ENCODE data around the gene ZNF552. TPM values are rescaled to one million over a fixed set of nuclear protein-coding genes. Genes with fewer than 3 reads are reported as not detected.

ZNF552 gene
- total and polyA plus RNA-seq, 2 of the 13 experiments (the other 11 are each of a cell fraction or from before 2014, with no cell fraction given): 8.1 to 16.6 TPM

DNA sequence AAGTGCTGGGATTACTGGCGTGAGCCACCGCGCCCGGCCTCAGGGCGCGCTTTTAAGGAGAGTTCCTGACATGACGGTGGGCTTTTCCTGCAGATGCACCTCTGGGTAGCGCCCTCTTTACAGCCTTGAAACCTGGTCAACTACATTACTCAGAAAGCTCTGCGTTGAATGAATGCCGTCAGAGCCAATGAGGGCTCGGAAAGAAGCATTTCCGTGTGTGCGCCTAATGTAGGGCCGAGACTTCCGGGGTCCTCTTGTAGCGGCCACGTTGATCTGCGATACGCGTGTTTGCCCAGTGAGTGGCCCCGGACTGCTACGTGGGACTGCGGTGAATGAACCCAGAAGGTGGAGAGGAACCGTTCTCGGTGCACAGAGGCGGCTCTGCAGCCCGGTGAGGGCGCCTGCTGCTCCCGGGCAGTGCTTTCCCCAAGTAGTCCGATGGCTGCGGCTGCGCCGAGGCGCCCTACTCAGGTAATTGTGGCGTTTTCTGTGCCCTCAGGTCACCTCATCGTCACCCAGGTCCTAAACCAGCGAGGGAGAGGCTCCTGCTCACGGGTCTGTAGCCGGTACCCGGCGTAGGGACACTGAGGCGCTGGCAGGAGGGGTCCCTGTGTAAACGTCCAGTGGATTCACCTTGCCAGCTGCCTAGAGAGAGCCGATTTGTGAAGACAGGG is 4.9 kb upstream of the ZNF552 start (continued):
- TF ChIP-seq BRF2 (CRISPR knock-in tag; IDR thresholded peaks at IDR 0.05) (no peak), ZNF543 (CRISPR knock-in tag; IDR thresholded peaks at IDR 0.05) (peak; percentile 75; the same call in 1 of the 2 replicates), ZNF570 (CRISPR knock-in tag; IDR thresholded peaks at IDR 0.05; ENCODE audit: borderline replicate concordance) (no peak), ZNF20 (CRISPR knock-in tag; IDR thresholded peaks at IDR 0.05) (no peak), ZSCAN5A (CRISPR knock-in tag; IDR thresholded peaks at IDR 0.05; ENCODE audit: borderline replicate concordance) (no peak), SMAD9 (CRISPR knock-in tag; IDR thresholded peaks at IDR 0.05) (no peak), ZNF431 (CRISPR knock-in tag; IDR thresholded peaks at IDR 0.05; ENCODE audit: borderline replicate concordance, low read depth) (no peak), HNF1A (IDR thresholded peaks at IDR 0.05; ENCODE audit: low read depth) (no peak), HNF1A (CRISPR knock-in tag; IDR thresholded peaks at IDR 0.05; ENCODE audit: borderline replicate concordance) (0 out of 2 replicates have a peak, but pooled peaks have one; percentile 35), ZNF280B (CRISPR knock-in tag; IDR thresholded peaks at IDR 0.05; ENCODE audit: borderline replicate concordance) (no peak), SNAI1 (CRISPR knock-in tag; IDR thresholded peaks at IDR 0.05; ENCODE audit: borderline replicate concordance) (no peak), SP1 (IDR thresholded peaks at IDR 0.05) (no peak), SP1 (CRISPR knock-in tag; IDR thresholded peaks at IDR 0.05) (peak; percentile 31; the same call in 1 of the 2 replicates), JUNB (CRISPR knock-in tag; IDR thresholded peaks at IDR 0.05; ENCODE audit: borderline replicate concordance) (no peak), GZF1 (CRISPR knock-in tag; IDR thresholded peaks at IDR 0.05) (no peak; the same call in 1 of the 2 replicates), KMT2B (CRISPR knock-in tag; IDR thresholded peaks at IDR 0.05) (peak; percentile 80; the same call in 1 of the 2 replicates), DMAP1 (CRISPR knock-in tag; IDR thresholded peaks at IDR 0.05) (peak; percentile 98)
- TF ChIP-seq, protein P1, sequence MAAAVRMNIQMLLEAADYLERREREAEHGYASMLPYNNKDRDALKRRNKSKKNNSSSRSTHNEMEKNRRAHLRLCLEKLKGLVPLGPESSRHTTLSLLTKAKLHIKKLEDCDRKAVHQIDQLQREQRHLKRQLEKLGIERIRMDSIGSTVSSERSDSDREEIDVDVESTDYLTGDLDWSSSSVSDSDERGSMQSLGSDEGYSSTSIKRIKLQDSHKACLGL (CRISPR knock-in tag; IDR thresholded peaks at IDR 0.05): peak; percentile 89; the same call in 1 of the 2 replicates
- TF ChIP-seq, protein P2, sequence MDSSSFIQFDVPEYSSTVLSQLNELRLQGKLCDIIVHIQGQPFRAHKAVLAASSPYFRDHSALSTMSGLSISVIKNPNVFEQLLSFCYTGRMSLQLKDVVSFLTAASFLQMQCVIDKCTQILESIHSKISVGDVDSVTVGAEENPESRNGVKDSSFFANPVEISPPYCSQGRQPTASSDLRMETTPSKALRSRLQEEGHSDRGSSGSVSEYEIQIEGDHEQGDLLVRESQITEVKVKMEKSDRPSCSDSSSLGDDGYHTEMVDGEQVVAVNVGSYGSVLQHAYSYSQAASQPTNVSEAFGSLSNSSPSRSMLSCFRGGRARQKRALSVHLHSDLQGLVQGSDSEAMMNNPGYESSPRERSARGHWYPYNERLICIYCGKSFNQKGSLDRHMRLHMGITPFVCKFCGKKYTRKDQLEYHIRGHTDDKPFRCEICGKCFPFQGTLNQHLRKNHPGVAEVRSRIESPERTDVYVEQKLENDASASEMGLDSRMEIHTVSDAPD (CRISPR knock-in tag; IDR thresholded peaks at IDR 0.05): no peak
